ENCODE data around the gene RCBTB1.

GRCh38 chr13:49586717-49587116, 1.4 kb upstream of the RCBTB1 start:
- TF ChIP-seq, protein P1, sequence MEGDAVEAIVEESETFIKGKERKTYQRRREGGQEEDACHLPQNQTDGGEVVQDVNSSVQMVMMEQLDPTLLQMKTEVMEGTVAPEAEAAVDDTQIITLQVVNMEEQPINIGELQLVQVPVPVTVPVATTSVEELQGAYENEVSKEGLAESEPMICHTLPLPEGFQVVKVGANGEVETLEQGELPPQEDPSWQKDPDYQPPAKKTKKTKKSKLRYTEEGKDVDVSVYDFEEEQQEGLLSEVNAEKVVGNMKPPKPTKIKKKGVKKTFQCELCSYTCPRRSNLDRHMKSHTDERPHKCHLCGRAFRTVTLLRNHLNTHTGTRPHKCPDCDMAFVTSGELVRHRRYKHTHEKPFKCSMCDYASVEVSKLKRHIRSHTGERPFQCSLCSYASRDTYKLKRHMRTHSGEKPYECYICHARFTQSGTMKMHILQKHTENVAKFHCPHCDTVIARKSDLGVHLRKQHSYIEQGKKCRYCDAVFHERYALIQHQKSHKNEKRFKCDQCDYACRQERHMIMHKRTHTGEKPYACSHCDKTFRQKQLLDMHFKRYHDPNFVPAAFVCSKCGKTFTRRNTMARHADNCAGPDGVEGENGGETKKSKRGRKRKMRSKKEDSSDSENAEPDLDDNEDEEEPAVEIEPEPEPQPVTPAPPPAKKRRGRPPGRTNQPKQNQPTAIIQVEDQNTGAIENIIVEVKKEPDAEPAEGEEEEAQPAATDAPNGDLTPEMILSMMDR (IDR thresholded peaks at IDR 0.05), result no peak
- TF ChIP-seq, protein P2, sequence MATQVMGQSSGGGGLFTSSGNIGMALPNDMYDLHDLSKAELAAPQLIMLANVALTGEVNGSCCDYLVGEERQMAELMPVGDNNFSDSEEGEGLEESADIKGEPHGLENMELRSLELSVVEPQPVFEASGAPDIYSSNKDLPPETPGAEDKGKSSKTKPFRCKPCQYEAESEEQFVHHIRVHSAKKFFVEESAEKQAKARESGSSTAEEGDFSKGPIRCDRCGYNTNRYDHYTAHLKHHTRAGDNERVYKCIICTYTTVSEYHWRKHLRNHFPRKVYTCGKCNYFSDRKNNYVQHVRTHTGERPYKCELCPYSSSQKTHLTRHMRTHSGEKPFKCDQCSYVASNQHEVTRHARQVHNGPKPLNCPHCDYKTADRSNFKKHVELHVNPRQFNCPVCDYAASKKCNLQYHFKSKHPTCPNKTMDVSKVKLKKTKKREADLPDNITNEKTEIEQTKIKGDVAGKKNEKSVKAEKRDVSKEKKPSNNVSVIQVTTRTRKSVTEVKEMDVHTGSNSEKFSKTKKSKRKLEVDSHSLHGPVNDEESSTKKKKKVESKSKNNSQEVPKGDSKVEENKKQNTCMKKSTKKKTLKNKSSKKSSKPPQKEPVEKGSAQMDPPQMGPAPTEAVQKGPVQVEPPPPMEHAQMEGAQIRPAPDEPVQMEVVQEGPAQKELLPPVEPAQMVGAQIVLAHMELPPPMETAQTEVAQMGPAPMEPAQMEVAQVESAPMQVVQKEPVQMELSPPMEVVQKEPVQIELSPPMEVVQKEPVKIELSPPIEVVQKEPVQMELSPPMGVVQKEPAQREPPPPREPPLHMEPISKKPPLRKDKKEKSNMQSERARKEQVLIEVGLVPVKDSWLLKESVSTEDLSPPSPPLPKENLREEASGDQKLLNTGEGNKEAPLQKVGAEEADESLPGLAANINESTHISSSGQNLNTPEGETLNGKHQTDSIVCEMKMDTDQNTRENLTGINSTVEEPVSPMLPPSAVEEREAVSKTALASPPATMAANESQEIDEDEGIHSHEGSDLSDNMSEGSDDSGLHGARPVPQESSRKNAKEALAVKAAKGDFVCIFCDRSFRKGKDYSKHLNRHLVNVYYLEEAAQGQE (IDR thresholded peaks at IDR 0.05), result no peak
- TF ChIP-seq POLR2A (IDR thresholded peaks at IDR 0.05; ENCODE audit: low read length), result no peak
- no peak for TF ChIP-seq PBX3 (IDR thresholded peaks at IDR 0.05)
- no peak for TF ChIP-seq BHLHE40 (IDR thresholded peaks at IDR 0.05; ENCODE audit: low read depth, low read length)
- TF ChIP-seq SREBF2 (IDR thresholded peaks at IDR 0.05), result no peak
- no peak for TF ChIP-seq ZNF302 (CRISPR knock-in tag; IDR thresholded peaks at IDR 0.05)
- no peak for TF ChIP-seq FOSL2 (IDR thresholded peaks at IDR 0.05)
- TF ChIP-seq FOSL2 (CRISPR knock-in tag; IDR thresholded peaks at IDR 0.05), result no peak
- no peak for TF ChIP-seq RAD21 (conservative IDR thresholded peaks at IDR 0.05 in 1 of 2, IDR thresholded peaks at IDR 0.05 in 1 of 2)
- no peak for TF ChIP-seq USF2 (IDR thresholded peaks at IDR 0.05)
- no peak for TF ChIP-seq ELK1 (IDR thresholded peaks at IDR 0.05; ENCODE audit: low read depth, low read length)
- no peak for TF ChIP-seq HDAC2 (IDR thresholded peaks at IDR 0.05)
